GM10266 (cell line): ENCODE results near the gene SRPRB.

Experiments
- DNase-seq: peaks from one replicate; pipeline ENCODE4 v3.0.0; 2012; ENCODE audit errors: extremely low spot score
- CTCF ChIP-seq: IDR thresholded peaks from 2 replicates; pipeline ENCODE4 v1.5.1; 2012; ENCODE audit warnings: mild to moderate bottlenecking, low read depth; ENCODE audit not compliant: control insufficient read depth, insufficient read depth; ENCODE audit errors: missing control alignments

SRPRB gene

GRCh38 chr3:133833880-133834620 is 28.4 kb downstream of the SRPRB start:
- no peak for DNase-seq
- no peak for TF ChIP-seq CTCF

- TF ChIP-seq CTCF, result no peak
- no peak for DNase-seq
These were observed 29.2 kb downstream of the SRPRB start for GRCh38 chr3:133834621-133835417.

- TF ChIP-seq CTCF, result no peak
- DNase-seq, result no peak
These were observed 29.8 kb downstream of the SRPRB start for GRCh38 chr3:133835418-133835743.

- no peak for DNase-seq
- TF ChIP-seq CTCF, result no peak
These were observed 30.3 kb downstream of the SRPRB start for GRCh38 chr3:133835961-133836360.

GRCh38 chr3:133836497-133837158 is 31.0 kb downstream of the SRPRB start:
- TF ChIP-seq CTCF, result no peak
- no peak for DNase-seq

- no peak for DNase-seq
- TF ChIP-seq CTCF, result no peak
These were observed 32.1 kb downstream of the SRPRB start for GRCh38 chr3:133837487-133838295.
